ENCODE results near the gene GREM1.

The GREM1 gene

DNA sequence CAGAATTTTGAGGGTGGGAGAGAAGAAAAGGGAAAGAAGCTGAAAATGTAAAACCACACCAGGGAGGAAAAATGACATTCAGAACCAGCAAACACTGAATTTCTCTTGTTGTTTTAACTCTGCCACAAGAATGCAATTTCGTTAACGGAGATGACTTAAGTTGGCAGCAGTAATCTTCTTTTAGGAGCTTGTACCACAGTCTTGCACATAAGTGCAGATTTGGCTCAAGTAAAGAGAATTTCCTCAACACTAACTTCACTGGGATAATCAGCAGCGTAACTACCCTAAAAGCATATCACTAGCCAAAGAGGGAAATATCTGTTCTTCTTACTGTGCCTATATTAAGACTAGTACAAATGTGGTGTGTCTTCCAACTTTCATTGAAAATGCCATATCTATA is 15.5 kb downstream of the GREM1 start:
- no peak for DNase-seq

- DNase-seq: no peak
These were observed 18.3 kb downstream of the GREM1 start for GRCh38 chr15:32735989-32736700.

DNA sequence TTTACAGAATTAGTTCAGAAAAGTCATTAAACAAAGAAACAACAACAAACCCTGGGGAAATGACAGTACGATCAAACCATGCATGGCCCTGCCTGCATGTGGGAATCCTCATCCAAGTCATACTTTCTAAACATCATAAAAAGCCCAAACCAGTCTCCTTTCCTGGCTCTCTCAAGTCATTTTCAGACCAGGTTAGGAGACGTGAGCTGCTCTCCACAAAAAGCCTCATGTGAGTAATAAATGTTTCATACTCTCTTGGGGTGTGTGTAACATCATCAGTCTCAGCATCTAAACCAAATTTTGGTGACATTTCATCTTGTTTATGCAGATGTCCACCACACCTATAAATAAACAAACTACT is 18.9 kb downstream of the GREM1 start:
- DNase-seq: no peak

- DNase-seq: no peak
These were observed 19.5 kb downstream of the GREM1 start for GRCh38 chr15:32737304-32737703.

GRCh38 chr15:32738666-32739065 is 20.9 kb downstream of the GREM1 start:
- no peak for DNase-seq

DNA sequence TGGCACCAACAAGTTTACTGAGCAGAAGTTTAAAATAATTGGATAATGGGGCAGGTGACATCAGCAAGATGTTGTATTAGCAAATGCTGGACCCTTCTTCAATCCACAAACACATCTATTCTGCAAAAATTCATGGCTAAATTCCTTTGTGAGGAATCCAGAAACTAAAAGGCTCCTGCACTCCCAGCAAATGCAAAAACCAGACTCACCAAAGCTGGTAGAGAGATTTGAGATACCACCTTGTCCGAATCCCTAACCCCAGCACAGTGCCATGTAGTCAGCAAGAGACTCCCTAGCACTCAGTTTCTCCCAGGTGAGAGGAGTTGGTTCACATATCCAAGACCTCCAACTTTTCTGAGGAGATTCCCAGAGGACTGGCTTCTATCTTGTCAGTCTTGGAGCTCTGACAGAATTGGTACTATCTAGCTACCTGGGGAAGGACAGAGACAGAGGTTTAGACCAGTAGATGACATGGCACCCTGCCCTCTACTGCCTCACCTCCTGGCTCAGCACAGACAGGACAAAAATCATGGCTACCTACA is 21.8 kb downstream of the GREM1 start:
- DNase-seq: no peak

DNA sequence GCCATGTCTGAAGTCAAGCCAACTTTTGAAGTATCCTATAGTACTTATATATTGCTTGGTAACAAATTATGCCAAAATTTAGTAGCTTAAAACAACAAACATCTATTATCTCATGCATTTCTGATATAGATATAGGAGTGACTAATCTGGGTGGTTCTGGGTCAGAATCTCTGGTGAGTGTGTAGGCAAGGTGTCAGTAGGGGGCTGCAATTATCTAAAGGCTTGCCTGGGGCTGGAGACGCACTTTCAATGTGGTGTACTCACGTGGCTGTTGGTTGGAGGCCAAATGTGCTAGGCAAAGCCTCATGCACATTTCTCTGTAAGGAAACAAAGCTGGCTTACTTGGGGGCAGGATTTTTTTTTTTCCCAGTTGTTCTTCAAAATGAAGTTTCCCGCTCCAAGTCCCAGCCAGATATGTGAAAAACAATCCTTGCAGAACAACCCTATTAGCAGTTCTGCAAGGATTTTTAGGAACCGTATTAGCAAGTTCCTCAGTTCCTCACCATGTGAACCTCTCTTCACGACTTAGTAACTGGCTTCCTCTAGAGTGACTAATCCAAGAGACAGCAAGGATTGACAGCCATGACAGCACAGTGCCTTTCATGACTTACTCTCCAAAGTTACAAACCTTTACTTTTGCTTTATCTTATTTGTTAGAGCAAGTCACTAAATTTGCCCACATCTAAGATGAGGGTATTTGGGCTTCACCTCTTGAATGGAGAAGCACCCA is 25.8 kb downstream of the GREM1 start:
- no peak for DNase-seq

- DNase-seq: no peak
These were observed 28.5 kb downstream of the GREM1 start for GRCh38 chr15:32746116-32746857.

GRCh38 chr15:32747921-32748342 is 30.1 kb downstream of the GREM1 start:
- no peak for DNase-seq

GRCh38 chr15:32750979-32751378 is 33.2 kb downstream of the GREM1 start:
- DNase-seq: no peak

- DNase-seq: no peak
These were observed 39.6 kb downstream of the GREM1 start for GRCh38 chr15:32757426-32757825.

- DNase-seq: no peak
These were observed 45.5 kb downstream of the GREM1 start for GRCh38 chr15:32763295-32763694.

DNA sequence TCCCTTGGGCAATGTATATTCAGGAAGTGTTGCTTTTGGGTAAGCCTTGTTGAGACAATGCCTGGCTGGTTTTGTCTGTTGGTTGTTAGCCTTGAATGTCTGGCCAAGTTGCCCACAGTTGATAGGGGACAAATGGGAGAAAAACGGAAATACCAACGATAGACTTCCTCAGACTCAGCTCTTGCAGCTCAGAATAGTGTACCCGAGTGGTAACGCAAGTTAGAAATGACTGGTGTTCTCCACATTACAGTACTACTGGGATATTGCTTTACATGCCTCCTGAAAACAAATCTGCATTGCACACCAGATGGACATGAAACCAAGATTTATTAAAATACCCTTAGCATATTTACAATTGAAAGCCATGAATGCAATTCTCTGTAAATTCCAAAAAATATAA is 47.4 kb downstream of the GREM1 start:
- DNase-seq: no peak

- no peak for DNase-seq
These were observed 48.3 kb downstream of the GREM1 start for GRCh38 chr15:32766101-32766500.

GRCh38 chr15:32767236-32767635 is 49.4 kb downstream of the GREM1 start:
- no peak for DNase-seq

DNA sequence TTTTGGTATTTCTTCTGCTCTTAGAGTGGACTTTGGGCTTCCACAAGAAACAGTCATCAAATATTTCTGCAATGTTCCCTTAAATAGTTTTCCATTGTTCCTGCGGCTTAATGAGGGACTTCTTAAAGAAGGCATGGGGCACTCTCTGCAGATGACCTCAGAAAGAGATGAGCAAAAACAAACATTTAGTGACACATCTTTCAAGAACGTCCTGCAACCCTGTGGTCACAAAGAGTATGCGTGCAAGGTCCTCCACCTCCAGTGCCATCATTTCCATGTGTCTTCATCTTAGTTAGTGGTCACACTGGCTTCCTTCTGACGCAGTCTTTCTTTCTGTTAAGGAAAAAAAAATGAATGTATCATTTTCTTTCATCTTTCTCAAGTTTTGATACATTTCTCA is 56.2 kb downstream of the GREM1 start:
- DNase-seq: no peak

- DNase-seq: no peak
These were observed 57.3 kb downstream of the GREM1 start for GRCh38 chr15:32775103-32775502.

GRCh38 chr15:32778391-32779176 is 60.8 kb downstream of the GREM1 start:
- no peak for DNase-seq

GRCh38 chr15:32781781-32782180 is 64.0 kb downstream of the GREM1 start:
- DNase-seq: no peak

DNA sequence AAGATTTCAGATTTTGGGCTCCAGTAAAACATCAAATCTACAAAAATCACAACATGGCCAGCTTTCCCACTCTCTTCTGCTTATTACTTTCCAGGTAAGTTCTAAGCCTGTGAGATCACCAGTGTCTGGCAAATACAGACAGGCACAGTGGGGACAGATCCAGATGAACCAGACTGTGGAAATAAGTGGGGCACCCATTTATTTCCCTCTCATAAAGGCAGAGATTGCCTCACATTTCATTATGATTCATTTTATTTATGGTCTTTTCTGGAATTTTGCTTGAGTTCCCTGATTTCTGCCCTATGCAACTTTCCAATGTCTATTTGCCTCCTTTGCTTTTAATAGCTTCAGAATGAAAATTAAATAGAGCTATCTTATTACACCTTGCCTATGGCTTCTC is 66.8 kb downstream of the GREM1 start:
- no peak for DNase-seq

DNA sequence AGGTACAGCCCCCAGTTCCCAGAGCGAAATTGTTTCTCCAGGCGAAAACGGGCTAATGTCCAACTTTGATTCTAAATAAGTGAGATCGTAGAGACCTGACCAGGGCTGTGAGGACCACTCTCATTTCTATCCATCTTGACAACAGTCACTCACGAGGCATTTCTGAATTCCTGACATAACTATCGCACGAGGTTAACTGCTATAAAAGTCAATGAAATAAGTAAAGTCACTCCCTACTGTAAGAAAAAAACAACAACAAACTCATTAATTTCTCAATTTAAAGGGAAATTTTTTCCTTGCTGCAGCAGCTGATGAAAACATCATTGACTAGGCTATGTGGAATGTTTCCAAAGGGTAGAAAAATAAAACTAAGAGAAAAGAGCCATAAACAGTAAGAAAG is 69.1 kb downstream of the GREM1 start:
- no peak for DNase-seq

GRCh38 chr15:32787949-32788348 is 70.1 kb downstream of the GREM1 start:
- no peak for DNase-seq
